MG63 (cell line): ENCODE measurements around the gene OLIG3. TPM values are rescaled to one million over a fixed set of nuclear protein-coding genes. Genes with fewer than 3 reads are reported as not detected.

Experiments
- DNase-seq: peaks from one replicate; pipeline ENCODE4 v3.0.0-alpha.2; 2020
- H3K27me3 ChIP-seq: fragments of 250-450 bp; sonication (Bioruptor Pico); 2 replicates; pipeline ENCODE4 v1.5.1; 2020; ENCODE audit warnings: mild to moderate bottlenecking, moderate library complexity
- H3K36me3 ChIP-seq: fragments of 250-450 bp; sonication (Bioruptor Pico); 2 replicates; pipeline ENCODE4 v1.5.1; 2020; ENCODE audit warnings: mild to moderate bottlenecking, moderate library complexity
- H3K4me3 ChIP-seq: fragments of 250-450 bp; sonication (Bioruptor Pico); 2 replicates; pipeline ENCODE4 v1.5.1; 2020; ENCODE audit warnings: mild to moderate bottlenecking, moderate library complexity
- H3K9me3 ChIP-seq: fragments of 250-450 bp; sonication (Bioruptor Pico); 2 replicates; pipeline ENCODE4 v1.5.1; 2020; ENCODE audit warnings: mild to moderate bottlenecking, moderate library complexity
- total RNA-seq: library from RNA; depleted of rRNA; stranded (reverse); fragments of >200 nt; shearing (Covaris generic); gene quantifications from 2 replicates; pipeline ENCODE4 v1.2.3, GENCODE V29; 2014; ENCODE audit warnings: low replicate concordance

Gene OLIG3
- total RNA-seq, 1 experiment from 2014 or later = not detected

DNA sequence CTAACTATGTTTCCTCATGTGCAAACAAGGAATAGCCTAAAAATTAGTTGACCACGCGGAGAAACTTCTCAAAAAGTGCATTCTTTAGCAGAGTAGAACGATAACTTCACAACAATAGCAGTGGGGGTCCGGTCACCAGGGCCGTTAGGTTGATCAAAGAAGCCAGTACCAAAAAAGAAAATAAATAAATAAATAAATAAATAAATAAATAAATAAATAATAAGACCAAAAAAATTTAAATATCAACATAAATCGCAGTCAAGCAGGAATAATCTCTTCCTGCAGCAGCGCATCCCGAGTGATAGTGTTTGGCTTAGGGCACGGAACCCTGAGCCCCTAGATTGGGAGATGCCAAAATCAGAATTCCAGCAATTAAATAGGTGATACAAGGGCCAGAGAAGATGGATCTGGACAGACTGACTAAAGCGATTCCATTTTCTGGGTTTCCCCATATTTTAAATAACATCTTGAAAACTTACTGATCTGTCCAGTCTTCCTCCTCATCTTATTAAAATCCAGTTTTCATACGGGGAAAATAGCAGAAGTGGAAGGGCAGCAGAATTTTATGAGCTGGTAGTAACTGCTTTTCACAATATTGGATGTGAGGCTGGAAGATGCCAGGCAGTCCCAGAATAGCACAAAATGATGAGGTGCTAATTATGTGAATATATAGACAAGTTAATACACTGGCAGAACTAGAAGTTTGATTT is 4.4 kb upstream of the OLIG3 start:
- no peak overlapping the region for H3K4me3 ChIP-seq

GRCh38 chr6:137497721-137498463 is 3.7 kb upstream of the OLIG3 start:
- no peaks in the 10 kb centered on the region for H3K9me3 ChIP-seq
- peaks cover 93% of the 10 kb centered on the region for H3K27me3 ChIP-seq
- DNase-seq = no peak
- no peaks in the 10 kb centered on the region for H3K36me3 ChIP-seq
- no peak overlapping the region for H3K4me3 ChIP-seq

More for the DNA sequence above, 4.4 kb upstream of the OLIG3 start:
- Histone ChIP-seq H3K36me3 (no peaks in the 10 kb centered on the region), H3K27me3 (peaks cover 93% of the 10 kb centered on the region), H3K9me3 (no peaks in the 10 kb centered on the region)
- no peak for DNase-seq

GRCh38 chr6:137496909-137497720 is 2.9 kb upstream of the OLIG3 start:
- H3K27me3 ChIP-seq = peaks cover 94% of the 10 kb centered on the region
- no peak overlapping the region for H3K4me3 ChIP-seq

DNA sequence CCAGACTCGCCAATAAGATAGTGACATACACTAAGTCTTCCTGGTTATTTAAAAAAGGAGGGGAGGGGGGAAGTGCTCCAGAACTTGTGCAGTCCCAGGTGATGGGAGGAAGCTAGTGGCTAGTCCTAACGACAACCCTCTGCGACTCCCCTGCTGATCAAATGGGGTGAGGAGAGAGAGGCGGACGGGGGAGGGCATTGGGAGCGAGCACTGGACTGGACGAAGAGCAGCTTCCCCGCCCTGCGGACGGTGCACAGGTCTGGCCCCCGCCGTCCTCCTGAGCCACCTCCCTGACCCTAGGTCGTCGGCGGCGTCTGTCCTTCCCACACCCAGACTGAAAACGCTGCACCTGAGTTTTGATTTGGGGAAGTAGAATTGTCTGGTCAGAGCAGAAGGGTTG is 2.2 kb upstream of the OLIG3 start:
- Histone ChIP-seq H3K36me3 (no peaks in the 10 kb centered on the region), H3K27me3 (peaks cover 88% of the 10 kb centered on the region), H3K9me3 (no peaks in the 10 kb centered on the region), H3K4me3 (no peak overlapping the region)
- no peak for DNase-seq

More at GRCh38 chr6:137496909-137497720, 2.9 kb upstream of the OLIG3 start:
- H3K9me3 ChIP-seq = no peaks in the 10 kb centered on the region
- no peak for DNase-seq
- no peaks in the 10 kb centered on the region for H3K36me3 ChIP-seq

DNA sequence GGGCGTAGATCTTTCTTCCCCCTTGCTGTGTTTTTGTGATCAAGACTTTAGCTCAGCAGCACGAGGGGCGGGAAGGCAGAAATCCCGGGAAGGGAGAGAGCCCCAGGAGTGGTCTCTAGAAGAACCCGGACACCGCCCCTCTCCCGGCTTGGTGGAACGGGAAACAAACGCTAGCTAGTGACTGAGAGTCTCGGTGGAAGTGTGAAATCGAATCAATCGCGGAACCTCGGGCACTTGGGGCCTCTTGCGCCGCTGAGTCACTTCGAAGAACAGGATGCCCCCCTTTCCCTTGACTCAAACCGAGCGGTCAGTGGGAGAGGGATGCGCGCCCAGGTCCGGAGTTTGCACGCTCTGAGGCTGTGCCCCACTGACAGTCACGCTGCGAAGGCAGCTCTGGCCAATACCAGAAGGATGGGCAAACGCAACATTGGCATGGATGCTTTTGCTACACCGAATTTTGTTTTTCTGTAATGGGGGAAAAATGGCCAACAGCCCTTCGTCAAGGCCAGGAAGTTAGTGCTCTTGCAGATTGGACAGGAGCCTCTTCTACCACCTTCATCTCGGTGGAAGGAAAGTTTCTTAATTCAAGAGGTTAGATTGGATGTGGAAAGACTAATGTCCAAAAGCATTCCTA is 1.6 kb upstream of the OLIG3 start:
- H3K27me3 ChIP-seq = peaks cover 83% of the 10 kb centered on the region
- H3K4me3 ChIP-seq = no peak overlapping the region
- no peaks in the 10 kb centered on the region for H3K36me3 ChIP-seq
- DNase-seq = no peak
- H3K9me3 ChIP-seq = no peaks in the 10 kb centered on the region

GRCh38 chr6:137494988-137495702 is 951 bp upstream of the OLIG3 start:
- peaks cover 76% of the 10 kb centered on the region for H3K27me3 ChIP-seq
- H3K4me3 ChIP-seq = no peak overlapping the region
- no peaks in the 10 kb centered on the region for H3K36me3 ChIP-seq
- DNase-seq = no peak
- H3K9me3 ChIP-seq = no peaks in the 10 kb centered on the region

- DNase-seq = no peak
- no peak overlapping the region for H3K4me3 ChIP-seq
- H3K36me3 ChIP-seq = no peaks in the 10 kb centered on the region
Measured at GRCh38 chr6:137493218-137494038, 766 bp downstream of the OLIG3 start.

GRCh38 chr6:137492289-137493217 is 1.6 kb downstream of the OLIG3 start:
- Histone ChIP-seq H3K36me3 (no peaks in the 10 kb centered on the region), H3K27me3 (peaks cover 63% of the 10 kb centered on the region), H3K9me3 (no peaks in the 10 kb centered on the region), H3K4me3 (no peak overlapping the region)
- DNase-seq = no peak

More at GRCh38 chr6:137493218-137494038, 766 bp downstream of the OLIG3 start:
- Histone ChIP-seq H3K9me3 (no peaks in the 10 kb centered on the region), H3K27me3 (peaks cover 63% of the 10 kb centered on the region)

DNA sequence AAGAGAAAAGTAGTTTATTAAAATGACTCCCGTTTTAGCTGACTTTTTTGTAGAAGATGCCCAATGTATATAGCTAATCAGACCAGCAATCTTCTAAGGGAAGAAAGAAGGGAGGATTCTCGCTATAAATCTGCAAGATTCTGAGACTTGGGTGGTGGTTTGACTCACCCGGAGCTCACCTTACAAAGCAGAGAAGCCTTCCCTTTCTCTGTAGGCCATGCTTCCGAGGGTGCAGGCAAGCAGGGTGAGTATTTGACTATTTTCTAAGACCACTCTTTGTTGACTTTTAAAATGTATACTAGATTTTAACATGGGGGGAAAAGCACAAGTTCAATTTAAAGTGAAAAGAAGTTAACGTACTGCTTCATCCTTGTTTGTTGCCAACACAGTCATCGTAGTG is 2.7 kb downstream of the OLIG3 start:
- H3K36me3 ChIP-seq = no peaks in the 10 kb centered on the region
- H3K27me3 ChIP-seq = peaks cover 62% of the 10 kb centered on the region
- no peaks in the 10 kb centered on the region for H3K9me3 ChIP-seq
- DNase-seq = no peak
- no peak overlapping the region for H3K4me3 ChIP-seq

DNA sequence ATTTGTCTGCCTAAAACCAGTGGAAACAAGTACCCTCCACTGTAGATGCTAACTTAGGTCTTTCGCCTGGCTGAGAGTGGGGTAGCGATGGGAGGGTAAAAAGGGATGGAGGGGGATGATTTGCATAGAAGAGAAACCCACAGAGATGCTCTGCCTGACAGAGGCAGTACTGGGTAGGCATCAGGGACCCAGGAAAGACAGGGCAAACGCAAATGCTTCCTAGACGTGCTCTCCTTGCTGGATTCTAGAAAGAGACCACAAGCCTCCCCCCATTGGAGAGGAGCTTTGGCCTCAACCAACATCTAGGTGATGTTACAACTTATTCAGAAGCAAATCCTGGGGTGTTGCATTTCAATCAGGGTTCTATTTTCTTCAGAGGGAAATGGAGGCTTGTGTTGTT is 3.2 kb downstream of the OLIG3 start:
- no peaks in the 10 kb centered on the region for H3K36me3 ChIP-seq
- no peak overlapping the region for H3K4me3 ChIP-seq
- DNase-seq = no peak
- peaks cover 62% of the 10 kb centered on the region for H3K27me3 ChIP-seq
- H3K9me3 ChIP-seq = no peaks in the 10 kb centered on the region

- H3K36me3 ChIP-seq = no peaks in the 10 kb centered on the region
- peaks cover 61% of the 10 kb centered on the region for H3K27me3 ChIP-seq
- H3K9me3 ChIP-seq = no peaks in the 10 kb centered on the region
- no peak overlapping the region for H3K4me3 ChIP-seq
- no peak for DNase-seq
Measured at GRCh38 chr6:137490006-137490905, 3.9 kb downstream of the OLIG3 start.

DNA sequence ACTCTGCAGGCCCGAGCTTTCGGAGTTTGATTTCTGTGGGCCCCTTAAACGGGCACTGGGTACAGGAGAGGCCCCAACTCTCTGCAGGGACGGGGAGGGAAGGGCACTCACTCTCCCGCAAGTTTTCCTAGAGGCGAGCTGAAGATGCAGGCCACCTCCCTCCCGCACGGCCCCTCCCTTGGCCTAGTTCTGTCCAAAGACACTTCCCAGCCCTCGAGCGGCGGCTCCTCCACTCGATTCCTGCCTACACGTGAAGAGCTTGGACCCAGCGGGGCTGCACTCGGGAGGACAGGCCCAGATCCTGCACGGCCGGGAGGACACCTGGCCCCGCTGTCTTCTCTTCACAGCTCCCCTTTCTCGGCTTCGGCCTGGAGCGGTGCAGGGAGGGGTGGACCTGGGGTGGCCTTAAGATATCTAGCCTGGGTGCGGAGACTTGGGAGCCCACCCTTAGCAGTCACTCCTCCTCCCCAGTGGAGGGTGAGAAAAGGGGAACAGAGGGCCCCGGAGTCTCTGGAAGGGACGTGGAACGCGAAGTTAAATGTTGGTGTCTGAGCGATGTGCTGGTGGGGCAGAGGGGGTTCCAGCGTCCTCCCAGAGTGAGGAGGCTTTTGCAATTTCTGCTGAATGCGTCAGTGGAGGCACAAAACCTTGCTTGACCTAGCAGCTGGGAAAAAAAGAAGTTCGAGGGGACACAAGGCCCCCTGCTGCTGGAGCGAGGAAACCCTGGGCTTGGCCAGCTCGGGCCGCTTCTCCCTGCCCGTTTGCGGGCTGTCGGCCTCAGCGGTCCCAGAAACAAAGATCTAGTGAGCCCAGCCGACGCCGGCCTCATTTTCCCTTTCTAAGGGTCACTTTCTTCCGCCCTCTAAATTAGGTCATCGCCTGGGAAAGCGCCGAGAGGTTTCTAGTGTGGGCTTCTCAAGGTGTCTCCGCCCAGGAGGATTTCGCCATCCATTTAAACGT is 4.9 kb downstream of the OLIG3 start:
- Histone ChIP-seq H3K27me3 (peaks cover 55% of the 10 kb centered on the region), H3K9me3 (no peaks in the 10 kb centered on the region), H3K4me3 (no peak overlapping the region), H3K36me3 (no peaks in the 10 kb centered on the region)
- DNase-seq = no peak
